Measurements from ENCODE around the gene TGFBR3.

DNA sequence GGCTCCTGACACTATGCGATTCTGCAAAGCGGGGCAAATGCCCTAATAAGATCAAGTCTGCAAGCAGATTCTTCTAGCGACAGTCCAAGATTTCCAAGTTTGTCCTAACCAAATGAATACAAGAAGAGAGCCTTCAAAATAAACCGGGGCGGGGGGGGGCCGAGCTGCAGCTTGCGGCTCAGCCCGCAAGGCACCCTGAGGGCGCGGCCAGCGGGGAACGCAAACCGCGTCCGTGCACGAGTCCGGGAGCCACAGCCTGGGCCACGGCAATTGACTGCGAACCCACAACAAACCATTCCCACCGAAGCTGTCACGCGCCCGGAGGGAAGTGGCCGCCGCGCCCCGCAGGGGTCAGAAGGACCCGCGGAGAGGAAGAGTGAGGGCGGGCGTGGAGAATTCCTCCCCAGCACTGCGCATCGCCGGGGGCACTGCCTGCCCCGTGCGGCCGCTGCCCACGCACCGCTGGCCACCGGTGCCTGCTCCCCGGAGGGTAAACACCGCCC is 687 bp downstream of the TGFBR3 start:
- TF ChIP-seq, protein P1, sequence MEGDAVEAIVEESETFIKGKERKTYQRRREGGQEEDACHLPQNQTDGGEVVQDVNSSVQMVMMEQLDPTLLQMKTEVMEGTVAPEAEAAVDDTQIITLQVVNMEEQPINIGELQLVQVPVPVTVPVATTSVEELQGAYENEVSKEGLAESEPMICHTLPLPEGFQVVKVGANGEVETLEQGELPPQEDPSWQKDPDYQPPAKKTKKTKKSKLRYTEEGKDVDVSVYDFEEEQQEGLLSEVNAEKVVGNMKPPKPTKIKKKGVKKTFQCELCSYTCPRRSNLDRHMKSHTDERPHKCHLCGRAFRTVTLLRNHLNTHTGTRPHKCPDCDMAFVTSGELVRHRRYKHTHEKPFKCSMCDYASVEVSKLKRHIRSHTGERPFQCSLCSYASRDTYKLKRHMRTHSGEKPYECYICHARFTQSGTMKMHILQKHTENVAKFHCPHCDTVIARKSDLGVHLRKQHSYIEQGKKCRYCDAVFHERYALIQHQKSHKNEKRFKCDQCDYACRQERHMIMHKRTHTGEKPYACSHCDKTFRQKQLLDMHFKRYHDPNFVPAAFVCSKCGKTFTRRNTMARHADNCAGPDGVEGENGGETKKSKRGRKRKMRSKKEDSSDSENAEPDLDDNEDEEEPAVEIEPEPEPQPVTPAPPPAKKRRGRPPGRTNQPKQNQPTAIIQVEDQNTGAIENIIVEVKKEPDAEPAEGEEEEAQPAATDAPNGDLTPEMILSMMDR (IDR thresholded peaks at IDR 0.05): no peak
- TF ChIP-seq POLR2A (IDR thresholded peaks at IDR 0.05): no peak

Measured in Peyer's patch (tissue), 4 donors.